GM23248 (cell line): ENCODE data around the gene IKZF2. TPM values are rescaled to one million over a fixed set of nuclear protein-coding genes. Genes with fewer than 3 reads are reported as not detected.

Experiments
- DNase-seq: peaks from one replicate; pipeline ENCODE4 v3.0.0-alpha.2; 2015
- H2AFZ ChIP-seq: fragments of 200-600 bp; sonication (generic); 2 replicates; pipeline ENCODE4 v1.6.1; 2016; ENCODE audit warnings: antibody characterized with exemption
- H3F3A ChIP-seq: fragments of 200-600 bp; sonication (generic); 2 replicates; pipeline ENCODE4 v1.6.1; 2016; ENCODE audit warnings: mild to moderate bottlenecking, antibody characterized with exemption, mixed run types; ENCODE audit not compliant: insufficient read depth
- H3K27ac ChIP-seq: fragments of 200-600 bp; sonication (generic); 2 replicates; pipeline ENCODE4 v1.5.1; 2016; ENCODE audit warnings: mild to moderate bottlenecking
- H3K27me3 ChIP-seq: fragments of 200-600 bp; sonication (generic); replicated peaks from 2 replicates; pipeline ENCODE4 v1.6.1; 2016; ENCODE audit warnings: mild to moderate bottlenecking; ENCODE audit not compliant: insufficient read depth
- H3K36me3 ChIP-seq: fragments of 200-600 bp; sonication (generic); 2 replicates; pipeline ENCODE4 v1.6.1; 2016; ENCODE audit warnings: low read depth, mild to moderate bottlenecking
- H3K4me1 ChIP-seq: fragments of 200-600 bp; sonication (generic); 2 replicates; pipeline ENCODE4 v1.6.1; 2016; ENCODE audit warnings: mild to moderate bottlenecking; ENCODE audit not compliant: insufficient read depth
- H3K4me2 ChIP-seq: fragments of 200-600 bp; sonication (generic); one replicate; pipeline ENCODE4 v1.6.1; 2016; ENCODE audit warnings: mild to moderate bottlenecking; ENCODE audit not compliant: unreplicated experiment
- H3K4me3 ChIP-seq: fragments of 200-600 bp; sonication (generic); 2 replicates; pipeline ENCODE4 v1.5.1; 2016; ENCODE audit warnings: mild to moderate bottlenecking
- H3K79me2 ChIP-seq: fragments of 200-600 bp; sonication (generic); 2 replicates; pipeline ENCODE4 v1.6.1; 2016; ENCODE audit warnings: mild to moderate bottlenecking; ENCODE audit not compliant: insufficient read depth
- H3K9ac ChIP-seq: fragments of 200-600 bp; sonication (generic); 2 replicates; pipeline ENCODE4 v1.6.1; 2016; ENCODE audit warnings: mild to moderate bottlenecking
- H3K9me2 ChIP-seq: fragments of 200-600 bp; sonication (generic); 2 replicates; pipeline ENCODE4 v1.6.1; 2016; ENCODE audit warnings: mixed run types, mild to moderate bottlenecking, moderate library complexity; ENCODE audit not compliant: insufficient read depth
- H3K9me3 ChIP-seq: fragments of 200-600 bp; sonication (generic); one replicate; pipeline ENCODE4 v1.6.1; 2017; ENCODE audit warnings: low read depth
- H4K20me1 ChIP-seq: fragments of 200-600 bp; sonication (generic); 2 replicates; pipeline ENCODE4 v1.6.0; 2016; ENCODE audit not compliant: insufficient read depth
- EZH2 ChIP-seq: fragments of 200-600 bp; sonication (generic); IDR thresholded peaks from 2 replicates; pipeline ENCODE4 v1.6.1; 2018; ENCODE audit warnings: antibody characterized with exemption, mild to moderate bottlenecking; ENCODE audit not compliant: insufficient read depth, poor library complexity, severe bottlenecking
- EZH2phosphoT487 ChIP-seq: fragments of 200-600 bp; sonication (generic); IDR thresholded peaks from 2 replicates; pipeline ENCODE4 v1.6.1; 2018; ENCODE audit warnings: antibody characterized with exemption, moderate library complexity, mild to moderate bottlenecking, low read depth; ENCODE audit not compliant: insufficient read depth
- WGBS, 2 experiments: methylation state at CpG; one replicate each; pipeline ENCODE4 v1.1.6; 2015 to 2017; ENCODE audit warnings: low lambda C conversion rate in 2 of 2, low coverage in 1 of 2; ENCODE audit errors: missing lambda C conversion rate in 2 of 2; 5-methylcytosine and 5-hydroxymethylcytosine counted together
- in situ Hi-C: fragments of 300-500 bp; cut with MboI; formaldehyde crosslinking; loops from 2 replicates; pipeline ENCODE4 v1.15.0; 2020
- polyA plus RNA-seq: library from polyadenylated mRNA; unstranded; fragments of >200 nt; fragmentation: Nextera tagmentation; extraction: Ambion mirVana; gene quantifications from 2 replicates; pipeline ENCODE4 v1.2.1, GENCODE V29; 2016
- total RNA-seq: library from RNA; depleted of rRNA; stranded (reverse); fragments of >200 nt; shearing (Covaris generic); gene quantifications from 2 replicates; pipeline ENCODE4 v1.2.3, GENCODE V29; 2014; rRNA removed

Gene IKZF2
- total RNA-seq (13.5 and 19.6 TPM in 2 replicates), polyA plus RNA-seq (1.6 and 3.4 TPM in 2 replicates)

GRCh38 chr2:213151437-213152064, at the start of gene IKZF2:
Gene IKZF2, minus strand, starts transcription at chr2:213151612. Its CDS starts 2,983 bp downstream, at chr2:213148629.
- no peaks in the 10 kb centered on the region for H3K9me2 ChIP-seq
- H3K27ac ChIP-seq: peak within 1 kb of the TSS; percentile 85
- H2AFZ ChIP-seq: peak within 1 kb of the TSS; percentile 97
- H3K79me2 ChIP-seq: peaks cover 44% of the 10 kb centered on the region
- H4K20me1 ChIP-seq: no peaks in the 10 kb centered on the region
- TF ChIP-seq EZH2phosphoT487 (no peak), EZH2 (no peak)
- peak within 1 kb of the TSS; percentile 97 for H3K4me3 ChIP-seq
- DNase-seq: peak; percentile 97
- peak within 1 kb of the TSS; percentile 91 for H3K9ac ChIP-seq
- peaks cover 28% of the 10 kb centered on the region for H3F3A ChIP-seq
- H3K4me1 ChIP-seq: peaks cover 32% of the 10 kb centered on the region
- H3K9me3 ChIP-seq: no peaks in the 10 kb centered on the region
- in situ Hi-C loops: loop anchor here (5.0 to 10.0 kb wide), 2 partner anchors 377 to 464 kb away; no protein-coding TSS in a partner anchor
- H3K36me3 ChIP-seq: peaks cover 9% of the 10 kb centered on the region; the same call in 1 of the 2 replicates
- H3K27me3 ChIP-seq: no peaks in the 10 kb centered on the region
- 1 to 3% methylated on average over 42 to 45 of the region's 87 CpGs for WGBS, 2 experiments
- peak within 1 kb of the TSS; percentile 99 for H3K4me2 ChIP-seq

- DNase-seq: peak; percentile 38
- Histone ChIP-seq H3K4me3 (no peak overlapping the region), H3K79me2 (no peaks in the 10 kb centered on the region), H4K20me1 (no peaks in the 10 kb centered on the region), H2AFZ (no peak overlapping the region), H3K4me2 (no peak overlapping the region), H3K9me2 (no peaks in the 10 kb centered on the region), H3K36me3 (no peaks in the 10 kb centered on the region), H3K9ac (no peak overlapping the region), H3K4me1 (no peaks in the 10 kb centered on the region), H3K27me3 (no peaks in the 10 kb centered on the region), H3K9me3 (no peaks in the 10 kb centered on the region), H3K27ac (no peak overlapping the region), H3F3A (no peaks in the 10 kb centered on the region)
- in situ Hi-C loops: no loop called here
- TF ChIP-seq EZH2 (no peak), EZH2phosphoT487 (no peak)
Measured at GRCh38 chr2:213199871-213200270, 48.5 kb upstream of the IKZF2 start.

DNA sequence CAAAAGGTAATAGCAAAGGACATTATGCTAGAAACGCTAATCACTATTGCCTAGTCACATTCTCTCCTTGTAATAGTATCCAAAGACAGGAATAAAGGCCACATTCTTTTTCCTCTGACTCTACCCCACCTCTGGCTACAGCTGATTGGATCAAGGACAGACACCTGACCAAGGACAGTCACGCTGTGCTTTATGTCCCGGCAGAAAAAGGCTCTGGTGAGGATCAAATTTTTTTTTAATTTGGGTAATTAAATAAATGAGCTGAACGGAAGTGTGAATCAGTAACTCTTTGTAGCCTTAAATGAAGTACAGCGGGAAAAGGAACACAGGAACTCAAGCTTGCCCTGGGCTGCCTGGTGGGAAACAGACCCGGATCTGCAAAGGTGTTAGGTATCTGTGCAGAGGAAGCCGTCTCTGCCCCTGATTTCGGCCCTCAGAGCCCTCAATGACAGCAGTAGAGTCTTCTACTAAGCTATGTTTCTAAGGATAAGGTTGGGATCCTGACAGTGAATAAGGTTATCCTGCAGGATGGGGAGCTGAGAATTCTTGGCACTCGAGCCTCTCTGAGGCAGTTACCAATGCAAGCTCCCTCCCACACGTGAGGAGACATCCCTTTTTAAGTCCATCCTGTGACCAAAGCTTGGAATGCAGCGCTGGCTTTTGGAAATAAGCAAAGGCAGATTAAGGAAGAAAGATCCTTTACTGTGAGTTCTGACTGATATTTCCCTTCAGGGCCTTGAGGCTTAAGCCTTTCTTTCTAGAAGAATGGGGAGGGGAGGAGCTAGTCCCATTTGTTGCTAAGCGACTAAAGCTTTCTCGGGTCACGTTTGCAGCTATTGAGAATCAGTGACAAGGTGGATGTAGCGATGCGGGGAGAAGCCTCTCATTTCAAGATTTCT, 37.8 kb upstream of the IKZF2 start:
- in situ Hi-C loops: no loop called here
- H3K4me2 ChIP-seq: peak overlapping the region; percentile 60
- 13 to 14% methylated on average over 16 of the region's 16 CpGs for WGBS, 2 experiments

GRCh38 chr2:213188533-213188867, 37.1 kb upstream of the IKZF2 start:
- Histone ChIP-seq H3K9me2 (no peaks in the 10 kb centered on the region), H3K27me3 (no peaks in the 10 kb centered on the region), H3K27ac (peak overlapping the region; percentile 47), H3K9ac (no peak overlapping the region), H3K36me3 (no peaks in the 10 kb centered on the region), H3K79me2 (no peaks in the 10 kb centered on the region), H2AFZ (peak overlapping the region; percentile 92), H3K4me3 (peak overlapping the region; percentile 18; the same call in 1 of the 2 replicates), H3K9me3 (no peaks in the 10 kb centered on the region), H3K4me1 (peaks cover 40% of the 10 kb centered on the region), H3F3A (peaks cover 28% of the 10 kb centered on the region), H4K20me1 (no peaks in the 10 kb centered on the region), H3K4me2 (peak overlapping the region; percentile 69)
- DNase-seq: no peak
- in situ Hi-C loops: no loop called here
- TF ChIP-seq EZH2 (no peak), EZH2phosphoT487 (no peak)
- WGBS, 2 experiments: 75 to 81% methylated on average over 2 of the region's 2 CpGs

More for the DNA sequence above, 37.8 kb upstream of the IKZF2 start:
- H3K79me2 ChIP-seq: no peaks in the 10 kb centered on the region
- H2AFZ ChIP-seq: peak overlapping the region; percentile 92
- no peaks in the 10 kb centered on the region for H3K27me3 ChIP-seq
- no peaks in the 10 kb centered on the region for H4K20me1 ChIP-seq
- H3K36me3 ChIP-seq: no peaks in the 10 kb centered on the region
- TF ChIP-seq EZH2 (no peak), EZH2phosphoT487 (no peak)
- H3K9me2 ChIP-seq: no peaks in the 10 kb centered on the region
- H3F3A ChIP-seq: peaks cover 28% of the 10 kb centered on the region
- H3K4me1 ChIP-seq: peaks cover 40% of the 10 kb centered on the region
- peak overlapping the region; percentile 41 for H3K4me3 ChIP-seq
- peak; percentile 62 for DNase-seq
- peak overlapping the region; percentile 14 for H3K9ac ChIP-seq
- no peaks in the 10 kb centered on the region for H3K9me3 ChIP-seq
- peak overlapping the region; percentile 50 for H3K27ac ChIP-seq
